GM12891 (cell line): ENCODE results near the gene ETV6.
"Not testable (repeated sequence)": the region's sequence is repeated elsewhere in the genome, so short reads cannot be mapped to it uniquely, and the experiment has no call there.

Experiments
- PAX5 ChIP-seq: IDR thresholded peaks from 2 replicates; pipeline ENCODE4 v1.6.1; 2011; ENCODE audit warnings: low read length, moderate library complexity, mild to moderate bottlenecking; ENCODE audit not compliant: insufficient read depth, severe bottlenecking
- POLR2A ChIP-seq: IDR thresholded peaks from 2 replicates; pipeline ENCODE4 v1.6.1; 2011; ENCODE audit warnings: low read depth, low read length, control low read depth
- POLR2AphosphoS5 ChIP-seq: IDR thresholded peaks from 2 replicates; pipeline ENCODE4 v1.6.1; 2011; ENCODE audit warnings: low read depth, low read length, control low read depth
- SPI1 ChIP-seq: IDR thresholded peaks from 2 replicates; pipeline ENCODE4 v1.6.1; 2011; ENCODE audit warnings: low read depth, low read length, control low read depth

DNA sequence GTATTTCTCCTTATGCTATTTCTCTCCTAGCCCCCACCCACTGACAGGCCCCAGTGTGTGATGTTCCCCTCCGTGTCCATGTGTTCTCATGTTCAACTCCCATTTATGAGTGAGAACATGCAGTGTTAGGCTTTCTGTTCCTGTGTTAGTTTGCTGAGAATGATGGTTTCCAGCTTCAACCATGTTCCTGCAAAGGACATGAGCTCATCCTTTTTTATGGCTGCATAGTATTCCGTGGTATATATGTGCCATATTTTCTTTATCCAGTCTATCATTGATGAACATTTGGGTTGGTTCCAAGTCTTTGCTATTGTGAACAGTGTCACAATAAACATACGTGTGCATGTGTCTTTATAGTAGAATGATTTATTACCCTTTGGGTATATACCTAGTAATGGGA, 32.2 kb downstream of the ETV6 start:
- TF ChIP-seq POLR2A, POLR2AphosphoS5, SPI1, PAX5: not testable (repeated sequence)
